Measurements from ENCODE around the gene SH3RF3. TPM values are rescaled to one million over a fixed set of nuclear protein-coding genes. Genes with fewer than 3 reads are reported as not detected.

The SH3RF3 gene
- total and polyA plus RNA-seq, 9 of the 15 experiments (the other 6 are each of a cell fraction or from before 2014, with no cell fraction given), result 0.02 TPM; not detected in 8

- TF ChIP-seq NFRKB (IDR thresholded peaks at IDR 0.05; ENCODE audit: low read depth), result no peak
- TF ChIP-seq ZNF778 (CRISPR knock-in tag; IDR thresholded peaks at IDR 0.05), result no peak
- TF ChIP-seq NFIX (CRISPR knock-in tag; IDR thresholded peaks at IDR 0.05; ENCODE audit: low read depth), result no peak
- no peak for TF ChIP-seq TCF3 (CRISPR knock-in tag; IDR thresholded peaks at IDR 0.05)
- no peak for TF ChIP-seq NCOA2 (IDR thresholded peaks at IDR 0.05; ENCODE audit: partially characterized antibody in 2 of 2)
- TF ChIP-seq E2F3 (CRISPR knock-in tag; IDR thresholded peaks at IDR 0.05), result no peak
- TF ChIP-seq ZNF217 (CRISPR knock-in tag; IDR thresholded peaks at IDR 0.05), result no peak
Observed at GRCh38 chr2:109399066-109399465, 270.1 kb downstream of the SH3RF3 start (continued).

- POLR2A ChIA-PET, result no interaction called here
- Histone ChIP-seq H3K4me1 (replicated peaks in 1 of 2; ENCODE audit: control insufficient read depth in 2 of 2, insufficient read depth in 2 of 2, low read length in 2 of 2) (no peaks in the 10 kb centered on the region), H3K79me2 (ENCODE audit: control insufficient read depth, insufficient read depth, low read length) (no peaks in the 10 kb centered on the region), H3K4me3 (no peak overlapping the region), H4K20me1 (replicated peaks; ENCODE audit: control insufficient read depth, insufficient read depth, low read length) (peaks cover 6% of the 10 kb centered on the region), H2AFZ (ENCODE audit: low read depth, low read length) (no peak overlapping the region), H3K27ac (ENCODE audit: extremely low read depth, low read depth, low read length) (no peak overlapping the region), H3K27me3 (ENCODE audit: control insufficient read depth in 2 of 2, insufficient read depth in 2 of 2, low read length in 2 of 2) (peaks cover 3 to 73% of the 10 kb centered on the region in 2 experiments; a peak in 4 of 5 replicates), H3K36me3 (ENCODE audit: control insufficient read depth, insufficient read depth, low read length) (no peaks in the 10 kb centered on the region), H3K9me3 (replicated peaks; ENCODE audit: control insufficient read depth, insufficient read depth, low read depth, low read length) (no peaks in the 10 kb centered on the region), H3K9ac (ENCODE audit: insufficient read depth in 1 of 2, low read depth in 2 of 2, low read length in 2 of 2) (no peak overlapping the region), H3K9me1 (ENCODE audit: control insufficient read depth, insufficient read depth, low read length) (no peaks in the 10 kb centered on the region), H3K4me2 (ENCODE audit: insufficient read depth, low read length) (no peak overlapping the region)
- DNase-seq (ENCODE audit: extremely low read depth in 1 of 4, low spot score in 3 of 4) (no peak), ATAC-seq (no peak), FAIRE-seq (no peak)
- BruUV-seq (replicated peaks), result no TSS peak
- in situ Hi-C loops (cut with MboI), result no loop called here
- 6% methylated on average over 7 of the region's 7 CpGs for WGBS (ENCODE audit: insufficient coverage, low coverage, missing lambda C conversion rate)
- TF ChIP-seq MEF2A (IDR thresholded peaks at IDR 0.05; ENCODE audit: control insufficient read depth, low read depth, low read length) (no peak), KDM1A (IDR thresholded peaks at IDR 0.05) (peak in 1 of 2 experiments; percentile 40; a peak in 1 of 4 replicates)
- CTCF ChIA-PET (ENCODE audit: low intra/inter-chr PET ratio), result no interaction called here
- intact Hi-C loops (cut with micrococcal nuclease), result no loop called here
Observed at GRCh38 chr2:109400102-109400501, 271.1 kb downstream of the SH3RF3 start.
